MCF 10A (cell line): Measurements from ENCODE around the gene SMYD2. TPM values are rescaled to one million over a fixed set of nuclear protein-coding genes. Genes with fewer than 3 reads are reported as not detected.

Experiments used
- BruUV-seq: library from RNA; stranded (reverse); fragments of 400-500 nt; replicated peaks from 2 replicates; lab custom pipeline; 2021; lab: Mats Ljungman, UMichigan
- CTCF ChIA-PET: fragments of 300-600 bp; sonication (Branson Sonifier 250); formaldehyde crosslinking; extraction: SDS; loops from one replicate; lab custom pipeline; 2021; ENCODE audit warnings: antibody characterized with exemption, inconsistent platforms; lab: Yijun Ruan, JAX
- POLR2A ChIA-PET: fragments of 300-600, 350-650 bp; sonication (Branson Sonifier 250); formaldehyde crosslinking; extraction: SDS; loops from one replicate; lab custom pipeline; 2020; ENCODE audit warnings: antibody characterized with exemption, inconsistent platforms; lab: Yijun Ruan, JAX
- DNase-seq: peaks from one replicate; pipeline ENCODE4 v3.0.0-alpha.2; 2018; ENCODE audit not compliant: unreplicated experiment
- H3K27ac Mint-ChIP-seq: one replicate; pipeline ENCODE4 v1.8.0; 2022; ENCODE audit warnings: mild to moderate bottlenecking, low read depth, mixed read lengths; ENCODE audit not compliant: unreplicated experiment
- H3K27me3 Mint-ChIP-seq: one replicate; pipeline ENCODE4 v1.8.0; 2022; ENCODE audit warnings: mixed read lengths; ENCODE audit not compliant: insufficient read depth, unreplicated experiment
- H3K36me3 Mint-ChIP-seq: one replicate; pipeline ENCODE4 v1.8.0; 2022; ENCODE audit warnings: mild to moderate bottlenecking, moderate library complexity, mixed read lengths; ENCODE audit not compliant: insufficient read depth, unreplicated experiment
- H3K4me1 Mint-ChIP-seq: one replicate; pipeline ENCODE4 v1.8.0; 2022; ENCODE audit warnings: mixed read lengths; ENCODE audit not compliant: insufficient read depth, unreplicated experiment
- H3K4me3 Mint-ChIP-seq: one replicate; pipeline ENCODE4 v1.8.0; 2022; ENCODE audit warnings: mild to moderate bottlenecking, moderate library complexity, mixed read lengths; ENCODE audit not compliant: unreplicated experiment
- H3K9me3 Mint-ChIP-seq: one replicate; pipeline ENCODE4 v1.8.0; 2022; ENCODE audit warnings: mixed read lengths; ENCODE audit not compliant: unreplicated experiment
- CTCF ChIP-seq: fragments of 200-600 bp; IDR thresholded peaks from one replicate; pipeline ENCODE4 v1.8.0; 2022; ENCODE audit warnings: antibody characterized with exemption, mild to moderate bottlenecking; ENCODE audit not compliant: unreplicated experiment
- intact Hi-C: fragments of 100-400 bp; cut with micrococcal nuclease; formaldehyde crosslinking; loops from 2 replicates; pipeline ENCODE4 v1.14.1; 2022
- total RNA-seq: library from RNA; stranded (reverse); gene quantifications from 2 replicates; pipeline ENCODE4 v1.2.3, GENCODE V29; 2022

SMYD2 gene
- total RNA-seq, 1 experiment from 2014 or later: 75.1 TPM

- Mint-ChIP-seq H3K27ac (no peak overlapping the region), H3K4me3 (no peak overlapping the region), H3K9me3 (no peaks in the 10 kb centered on the region), H3K4me1 (peaks cover 24% of the 10 kb centered on the region), H3K27me3 (no peaks in the 10 kb centered on the region), H3K36me3 (peaks cover 98% of the 10 kb centered on the region)
- POLR2A ChIA-PET: interaction anchor here (0.6 to 1.4 kb wide), 4 partner anchors 34 to 221 kb away, joined by 3 to 7 read pairs (median 3); partner anchors contain the start of gene PTPN14
- DNase-seq: no peak
- TSS peak; percentile 17 for BruUV-seq
- TF ChIP-seq CTCF: no peak
- intact Hi-C loops: no loop called here
- CTCF ChIA-PET: interaction anchor here (0.7 to 3.6 kb wide), 10 partner anchors 31 to 244 kb away, joined by 3 to 22 read pairs (median 4); no protein-coding TSS in a partner anchor
Measured at GRCh38 chr1:214383381-214384372, 102.7 kb downstream of the SMYD2 start.

- H3K36me3 Mint-ChIP-seq: peaks cover 98% of the 10 kb centered on the region
- intact Hi-C loops: no loop called here
- H3K4me1 Mint-ChIP-seq: peaks cover 24% of the 10 kb centered on the region
Measured at GRCh38 chr1:214384373-214385079, 103.6 kb downstream of the SMYD2 start.

GRCh38 chr1:214385428-214385827, 104.5 kb downstream of the SMYD2 start:
- POLR2A ChIA-PET: interaction anchor here (0.6 to 4.6 kb wide), 5 partner anchors 18 to 188 kb away, joined by 3 to 61 read pairs (median 10); partner anchors contain the start of gene PTPN14
- H3K27ac Mint-ChIP-seq: peak overlapping the region; percentile 76
- no peak for TF ChIP-seq CTCF
- no peak overlapping the region for H3K4me3 Mint-ChIP-seq
- H3K27me3 Mint-ChIP-seq: no peaks in the 10 kb centered on the region
- peaks cover 98% of the 10 kb centered on the region for H3K36me3 Mint-ChIP-seq
- BruUV-seq: no TSS peak
- H3K4me1 Mint-ChIP-seq: peaks cover 24% of the 10 kb centered on the region
- CTCF ChIA-PET: interaction anchor here (0.6 to 6.4 kb wide), 4 partner anchors 144 to 200 kb away, joined by 3 to 112 read pairs (median 4); no protein-coding TSS in a partner anchor
- H3K9me3 Mint-ChIP-seq: no peaks in the 10 kb centered on the region
- intact Hi-C loops: no loop called here
- DNase-seq: no peak

More at GRCh38 chr1:214384373-214385079, 103.6 kb downstream of the SMYD2 start:
- H3K9me3 Mint-ChIP-seq: no peaks in the 10 kb centered on the region
- no peaks in the 10 kb centered on the region for H3K27me3 Mint-ChIP-seq
- no peak for TF ChIP-seq CTCF
- CTCF ChIA-PET: interaction anchor here (0.6 to 6.4 kb wide), 4 partner anchors 113 to 201 kb away, joined by 3 to 112 read pairs (median 4); no protein-coding TSS in a partner anchor
- H3K27ac Mint-ChIP-seq: peak overlapping the region; percentile 76
- BruUV-seq: no TSS peak
- no peak overlapping the region for H3K4me3 Mint-ChIP-seq
- no peak for DNase-seq
- POLR2A ChIA-PET: interaction anchor here (0.6 kb wide), 1 partner anchor 35 kb away, joined by 3 read pairs; no protein-coding TSS in a partner anchor
